Body of pancreas (tissue), 4 donors: ENCODE data around the gene CHIT1. TPM values are rescaled to one million over a fixed set of nuclear protein-coding genes. Genes with fewer than 3 reads are reported as not detected.

Experiments used
- ATAC-seq: fragments of 150-250 bp; one replicate; pipeline ENCODE4 v1.9.1; 2016
- DNase-seq, 4 donors: peaks; one replicate each; pipeline ENCODE4 v3.0.0-alpha.2; 2019
- H3K27ac ChIP-seq, 4 donors: fragments of 200-600 bp; sonication (generic); 1 replicate in 3 of 4; 2 replicates in 1 of 4; pipeline versions ENCODE4 v1.5.1 to v1.6.1; 2016 to 2019; ENCODE audit warnings: mild to moderate bottlenecking in 1 of 4, mixed read lengths in 1 of 4, moderate library complexity in 1 of 4
- H3K27me3 ChIP-seq, 2 donors: fragments of 200-600 bp; sonication (generic); one replicate each; pipeline ENCODE4 v1.6.0; 2016; ENCODE audit warnings: mild to moderate bottlenecking in 1 of 2
- H3K36me3 ChIP-seq, 2 donors: fragments of 200-600 bp; sonication (generic); replicated peaks in 1 of 2; 2 replicates each; pipeline ENCODE4 v1.5.1; 2016; ENCODE audit warnings: low read depth in 2 of 2; ENCODE audit not compliant: insufficient read depth in 1 of 2
- H3K4me1 ChIP-seq: fragments of 200-600 bp; sonication (generic); one replicate; pipeline ENCODE4 v1.6.0; 2016
- H3K4me3 ChIP-seq, 2 donors: fragments of 200-600 bp; sonication (generic); 1 replicate in 1 of 2; 2 replicates in 1 of 2; pipeline ENCODE4 v1.5.1; 2016 to 2019
- H3K9me3 ChIP-seq, 3 donors: fragments of 200-600 bp; sonication (generic); 1 replicate in 2 of 3; 2 replicates in 1 of 3; pipeline ENCODE4 v1.5.1; 2016
- CTCF ChIP-seq, 7 experiments: fragments of 450-650 bp in 4 of 7; fragments of 200-600 bp in 3 of 7; sonication (generic) in 3 of 7; IDR thresholded peaks; one replicate each; pipeline ENCODE4 v1.5.1; 2016 to 2019; ENCODE audit warnings: antibody characterized with exemption in 7 of 7
- POLR2A ChIP-seq, 3 donors: fragments of 450-650 bp; IDR thresholded peaks; one replicate each; pipeline ENCODE4 v1.6.1; 2016; ENCODE audit warnings: antibody characterized with exemption in 3 of 3, mild to moderate bottlenecking in 2 of 3
- WGBS, 2 donors: methylation state at CpG; one replicate each; pipeline ENCODE4 v1.1.5; 2017; 5-methylcytosine and 5-hydroxymethylcytosine counted together
- intact Hi-C: fragments of 100-400 bp; cut with DNase I; formaldehyde crosslinking; loops from one replicate; pipeline ENCODE4 v1.15.1; 2023
- total RNA-seq, 2 donors: library from RNA; depleted of rRNA; stranded (reverse); fragments of >200 nt; gene quantifications; one replicate each; pipeline ENCODE4 v1.1.0, GENCODE V29; 2016

CHIT1 gene
- total RNA-seq, 2 donors from 2014 or later, result 0.26 TPM; not detected in 1

GRCh38 chr1:203184467-203184866, 45.0 kb downstream of the CHIT1 start:
- intact Hi-C loops, result no loop called here
- WGBS, 2 donors, result 88 to 100% methylated on average over 3 to 4 of the region's 4 CpGs
- no peak for TF ChIP-seq CTCF (IDR thresholded peaks at IDR 0.05)
- H3K27me3 ChIP-seq, result no peaks in the 10 kb centered on the region
- H3K9me3 ChIP-seq, result no peaks in the 10 kb centered on the region
- no peak for DNase-seq
- peaks cover 15% of the 10 kb centered on the region for H3K4me1 ChIP-seq
- H3K27ac ChIP-seq, result no peak overlapping the region
- ATAC-seq, result no peak
- H3K36me3 ChIP-seq, result no peaks in the 10 kb centered on the region
- no peak overlapping the region for H3K4me3 ChIP-seq

- ATAC-seq, result no peak
- Histone ChIP-seq H3K4me3 (no peak overlapping the region), H3K4me1 (peaks cover 19% of the 10 kb centered on the region), H3K27me3 (no peaks in the 10 kb centered on the region), H3K36me3 (no peaks in the 10 kb centered on the region), H3K27ac (no peak overlapping the region), H3K9me3 (no peaks in the 10 kb centered on the region)
- WGBS, 2 donors, result 73 to 74% methylated on average over 2 of the region's 2 CpGs
- intact Hi-C loops, result no loop called here
- DNase-seq, result no peak
- no peak for TF ChIP-seq CTCF (IDR thresholded peaks at IDR 0.05)
- TF ChIP-seq POLR2A (IDR thresholded peaks at IDR 0.05), result no peak
Measured at GRCh38 chr1:203183828-203184227, 45.6 kb downstream of the CHIT1 start.

- no peak for DNase-seq
- H3K4me3 ChIP-seq, result no peak overlapping the region
- ATAC-seq, result no peak
Measured at GRCh38 chr1:203182387-203182953, 47.0 kb downstream of the CHIT1 start.

GRCh38 chr1:203181586-203182386, 47.7 kb downstream of the CHIT1 start:
- H3K36me3 ChIP-seq, result no peaks in the 10 kb centered on the region
- WGBS, 2 donors, result 76 to 81% methylated on average over 7 to 10 of the region's 10 CpGs
- H3K27me3 ChIP-seq, result no peaks in the 10 kb centered on the region
- ATAC-seq (no peak), DNase-seq (no peak)
- intact Hi-C loops, result no loop called here
- H3K27ac ChIP-seq, result no peak overlapping the region
- H3K9me3 ChIP-seq, result no peaks in the 10 kb centered on the region
- TF ChIP-seq CTCF (IDR thresholded peaks at IDR 0.05) (no peak), POLR2A (IDR thresholded peaks at IDR 0.05) (no peak)
- no peak overlapping the region for H3K4me3 ChIP-seq
- peaks cover 13% of the 10 kb centered on the region for H3K4me1 ChIP-seq

More at GRCh38 chr1:203182387-203182953, 47.0 kb downstream of the CHIT1 start:
- Histone ChIP-seq H3K27me3 (no peaks in the 10 kb centered on the region), H3K4me1 (peaks cover 17% of the 10 kb centered on the region), H3K27ac (no peak overlapping the region), H3K36me3 (no peaks in the 10 kb centered on the region), H3K9me3 (no peaks in the 10 kb centered on the region)
- intact Hi-C loops, result no loop called here
- TF ChIP-seq POLR2A (IDR thresholded peaks at IDR 0.05) (no peak), CTCF (IDR thresholded peaks at IDR 0.05) (no peak)
- WGBS, 2 donors, result 79 to 92% methylated on average over 7 of the region's 7 CpGs
